A673 (cell line): ENCODE data around the gene C1QTNF9. TPM values are rescaled to one million over a fixed set of nuclear protein-coding genes. Genes with fewer than 3 reads are reported as not detected.
A peak's percentile ranks its signal among the peaks of the same experiment; 100 is the strongest.

Experiments used
- BruUV-seq: library from RNA; stranded (reverse); fragments of 400-500 nt; replicated peaks from 2 replicates; lab custom pipeline; 2021; lab: Mats Ljungman, UMichigan
- CTCF ChIA-PET: fragments of 300-600 bp; sonication (Branson Sonifier 250); formaldehyde crosslinking; loops from one replicate; lab custom pipeline; 2022; ENCODE audit warnings: antibody characterized with exemption; lab: Charles Lee
- POLR2A ChIA-PET: fragments of 300-600 bp; sonication (Branson Sonifier 250); formaldehyde crosslinking; loops from one replicate; lab custom pipeline; 2022; ENCODE audit warnings: antibody characterized with exemption; ENCODE audit not compliant: low non-redundant PET; lab: Charles Lee
- DNase-seq: peaks from one replicate; pipeline ENCODE4 v3.0.0-alpha.2; 2015; ENCODE audit warnings: low spot score
- H3K27ac ChIP-seq: fragments of 200-600 bp; sonication (generic); 2 replicates; pipeline ENCODE4 v1.5.1; 2016; ENCODE audit warnings: mixed run types, low read depth, mild to moderate bottlenecking, mixed read lengths, antibody characterized with exemption, low read length; ENCODE audit not compliant: poor library complexity, severe bottlenecking
- H3K27me3 ChIP-seq: fragments of 200-600 bp; sonication (generic); replicated peaks from 2 replicates; pipeline ENCODE4 v1.6.1; 2017; ENCODE audit warnings: mixed run types, low read depth, mild to moderate bottlenecking, mixed read lengths, antibody characterized with exemption, low read length; ENCODE audit not compliant: insufficient read depth, poor library complexity
- H3K36me3 ChIP-seq: fragments of 200-600 bp; sonication (generic); 2 replicates; pipeline ENCODE4 v1.6.1; 2016; ENCODE audit warnings: mixed run types, mild to moderate bottlenecking, mixed read lengths, antibody characterized with exemption, low read length; ENCODE audit not compliant: insufficient read depth, poor library complexity, severe bottlenecking
- H3K4me1 ChIP-seq: fragments of 200-600 bp; sonication (generic); 2 replicates; pipeline ENCODE4 v1.6.1; 2017; ENCODE audit warnings: mixed run types, mild to moderate bottlenecking, mixed read lengths, antibody characterized with exemption, low read length; ENCODE audit not compliant: insufficient read depth, poor library complexity, severe bottlenecking
- H3K4me3 ChIP-seq: fragments of 200-600 bp; sonication (generic); 2 replicates; pipeline ENCODE4 v1.5.1; 2016; ENCODE audit warnings: low read depth, mixed run types, mild to moderate bottlenecking, mixed read lengths, low read length; ENCODE audit not compliant: poor library complexity, severe bottlenecking
- H3K9me3 ChIP-seq: fragments of 200-600 bp; sonication (generic); 2 replicates; pipeline ENCODE4 v1.6.1; 2016; ENCODE audit warnings: mixed run types, low read depth, mild to moderate bottlenecking, mixed read lengths, antibody characterized with exemption, low read length; ENCODE audit not compliant: poor library complexity, severe bottlenecking
- EZH2 ChIP-seq: fragments of 200-600 bp; sonication (generic); IDR thresholded peaks from 2 replicates; pipeline ENCODE4 v1.6.1; 2017; ENCODE audit warnings: borderline replicate concordance, low read depth, mild to moderate bottlenecking, mixed read lengths, antibody characterized with exemption, low read length; ENCODE audit not compliant: poor library complexity, severe bottlenecking
- intact Hi-C: fragments of 100-400 bp; cut with micrococcal nuclease; formaldehyde crosslinking; loops from one replicate; pipeline ENCODE4 v1.10.0; 2022; ENCODE audit not compliant: unreplicated experiment
- total RNA-seq: library from RNA; stranded (reverse); gene quantifications from 2 replicates; pipeline ENCODE4 v1.2.3, GENCODE V29; 2021
- TF ChIP-seq, protein P1 (sequence below): fragments of 300-800, 200-600 bp; sonication (generic); conservative IDR thresholded peaks from 2 replicates; pipeline ENCODE4 v1.5.1; 2017; ENCODE audit warnings: low read depth, mild to moderate bottlenecking, antibody characterized with exemption, low read length, moderate library complexity, mixed read lengths

Gene C1QTNF9
- total RNA-seq, 1 experiment from 2014 or later, result 0.34 TPM

DNA sequence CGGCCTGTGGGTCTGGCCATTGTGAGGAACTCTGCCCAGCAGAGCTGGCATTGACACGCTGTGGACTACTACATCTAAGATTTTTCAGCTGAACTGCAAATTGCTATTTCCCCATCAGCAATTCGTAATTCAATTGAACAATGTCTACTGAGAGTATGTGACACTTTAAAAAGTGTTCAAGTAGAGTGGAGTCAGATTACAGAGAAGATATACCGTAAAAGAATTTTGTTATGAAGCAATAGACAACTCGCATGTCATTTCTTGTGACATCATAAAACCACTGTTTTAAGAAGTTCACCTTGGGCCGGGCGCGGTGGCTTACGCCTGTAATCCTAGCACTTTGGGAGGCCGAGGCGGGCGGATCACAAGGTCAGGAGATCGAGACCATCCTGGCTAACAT is 32.5 kb upstream of the C1QTNF9 start:
- CTCF ChIA-PET, result no interaction called here

DNA sequence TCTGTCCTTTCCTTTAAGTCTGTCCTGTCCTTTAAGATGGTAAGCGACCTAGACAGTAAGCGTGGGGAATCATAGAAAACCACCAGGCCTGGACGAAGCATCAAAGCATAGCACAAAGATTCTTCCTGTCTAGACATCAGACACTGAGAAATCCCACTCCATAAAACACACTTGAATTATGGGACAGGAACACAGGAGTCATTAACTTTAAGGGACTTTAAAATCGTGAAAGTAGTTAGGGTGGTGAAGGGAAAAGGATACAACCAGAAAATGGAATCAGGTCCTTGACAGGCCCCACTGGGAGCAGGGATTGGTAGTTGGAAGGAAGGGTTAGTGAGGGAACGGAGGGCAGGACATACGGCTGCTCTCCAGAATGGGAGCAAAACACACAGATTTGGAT is 31.6 kb upstream of the C1QTNF9 start:
- peaks cover 93% of the 10 kb centered on the region for H3K4me1 ChIP-seq
- ChIA-PET POLR2A (interaction anchor here (1.1 kb wide), 1 partner anchor 16 kb away, joined by 4 read pairs; no protein-coding TSS in a partner anchor), CTCF (no interaction called here)
- H3K36me3 ChIP-seq, result peaks cover 8% of the 10 kb centered on the region
- no TSS peak for BruUV-seq
- H3K9me3 ChIP-seq, result no peaks in the 10 kb centered on the region
- peak overlapping the region; percentile 97 for H3K27ac ChIP-seq
- no peak overlapping the region for H3K4me3 ChIP-seq
- intact Hi-C loops, result loop anchor here (2.0 to 5.0 kb wide), 2 partner anchors 15 to 895 kb away; partner anchors contain the start of gene AMER2
- DNase-seq, result peak; percentile 62
- H3K27me3 ChIP-seq, result no peaks in the 10 kb centered on the region
- TF ChIP-seq, protein P1, sequence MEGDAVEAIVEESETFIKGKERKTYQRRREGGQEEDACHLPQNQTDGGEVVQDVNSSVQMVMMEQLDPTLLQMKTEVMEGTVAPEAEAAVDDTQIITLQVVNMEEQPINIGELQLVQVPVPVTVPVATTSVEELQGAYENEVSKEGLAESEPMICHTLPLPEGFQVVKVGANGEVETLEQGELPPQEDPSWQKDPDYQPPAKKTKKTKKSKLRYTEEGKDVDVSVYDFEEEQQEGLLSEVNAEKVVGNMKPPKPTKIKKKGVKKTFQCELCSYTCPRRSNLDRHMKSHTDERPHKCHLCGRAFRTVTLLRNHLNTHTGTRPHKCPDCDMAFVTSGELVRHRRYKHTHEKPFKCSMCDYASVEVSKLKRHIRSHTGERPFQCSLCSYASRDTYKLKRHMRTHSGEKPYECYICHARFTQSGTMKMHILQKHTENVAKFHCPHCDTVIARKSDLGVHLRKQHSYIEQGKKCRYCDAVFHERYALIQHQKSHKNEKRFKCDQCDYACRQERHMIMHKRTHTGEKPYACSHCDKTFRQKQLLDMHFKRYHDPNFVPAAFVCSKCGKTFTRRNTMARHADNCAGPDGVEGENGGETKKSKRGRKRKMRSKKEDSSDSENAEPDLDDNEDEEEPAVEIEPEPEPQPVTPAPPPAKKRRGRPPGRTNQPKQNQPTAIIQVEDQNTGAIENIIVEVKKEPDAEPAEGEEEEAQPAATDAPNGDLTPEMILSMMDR, result no peak
- no peak for TF ChIP-seq EZH2

More for the DNA sequence above, 32.5 kb upstream of the C1QTNF9 start:
- TF ChIP-seq, protein P1, result no peak
- no peak for TF ChIP-seq EZH2
- POLR2A ChIA-PET, result no interaction called here
- Histone ChIP-seq H3K27me3 (no peaks in the 10 kb centered on the region), H3K9me3 (no peaks in the 10 kb centered on the region), H3K36me3 (peaks cover 3% of the 10 kb centered on the region), H3K27ac (peak overlapping the region; percentile 97), H3K4me3 (no peak overlapping the region), H3K4me1 (peaks cover 84% of the 10 kb centered on the region)
- intact Hi-C loops, result loop anchor here (5.0 kb wide), 1 partner anchor 895 kb away; the partner anchor contains the start of gene AMER2
- BruUV-seq, result no TSS peak
- peak; percentile 46 for DNase-seq

DNA sequence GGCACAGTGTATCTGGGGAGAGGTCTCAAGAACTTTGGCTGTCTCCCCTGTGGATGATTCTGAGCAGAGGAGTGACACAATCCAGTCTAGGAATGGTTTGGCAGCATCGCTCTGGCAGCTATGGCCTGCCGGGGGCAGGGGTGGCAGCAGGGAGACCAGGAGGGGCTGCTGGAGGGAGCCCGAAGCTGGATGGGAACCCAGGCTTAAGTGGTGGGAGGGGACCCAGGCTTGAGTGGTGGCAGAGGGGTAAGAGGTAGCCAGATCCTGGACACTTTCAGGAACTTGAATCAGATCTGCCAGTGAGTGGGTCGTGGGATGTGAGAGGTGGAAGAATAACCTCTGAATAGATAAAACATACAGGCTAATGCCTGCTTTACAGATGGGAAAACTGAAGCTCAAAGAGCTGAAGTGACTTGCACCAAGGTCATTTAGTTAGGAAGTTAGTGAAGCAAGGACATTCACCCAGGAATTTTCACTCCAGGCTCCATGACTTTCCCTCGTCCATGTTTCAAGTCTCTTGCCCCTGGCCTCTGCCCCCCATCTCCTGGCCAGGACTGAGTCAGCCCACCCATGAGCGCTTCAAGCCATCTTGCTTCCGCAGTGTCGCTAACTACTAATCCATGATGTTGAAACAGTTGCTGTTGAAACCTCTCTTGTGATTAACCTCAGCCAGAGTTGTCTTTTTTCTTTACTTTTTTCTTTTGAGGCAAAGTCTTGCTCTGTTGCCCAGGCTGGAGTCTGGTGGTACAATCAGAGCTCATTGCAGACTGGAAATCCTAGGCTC is 29.9 kb upstream of the C1QTNF9 start:
- H3K36me3 ChIP-seq, result peaks cover 24% of the 10 kb centered on the region
- TSS peak; percentile 23 for BruUV-seq
- H3K27ac ChIP-seq, result peak overlapping the region; percentile 96
- ChIA-PET CTCF (no interaction called here), POLR2A (no interaction called here)
- no peak overlapping the region for H3K4me3 ChIP-seq
- DNase-seq, result peak; percentile 50
- H3K27me3 ChIP-seq, result no peaks in the 10 kb centered on the region
- no peaks in the 10 kb centered on the region for H3K9me3 ChIP-seq
- intact Hi-C loops, result loop anchor here (2.0 to 5.0 kb wide), 2 partner anchors 13 to 893 kb away; partner anchors contain the start of gene AMER2
- TF ChIP-seq, protein P1, result no peak
- no peak for TF ChIP-seq EZH2
- H3K4me1 ChIP-seq, result peaks cover 86% of the 10 kb centered on the region
